Thoracic aorta (tissue), 2 donors: ENCODE data around the gene BRMS1L. TPM values are rescaled to one million over a fixed set of nuclear protein-coding genes. Genes with fewer than 3 reads are reported as not detected.
"Not testable (repeated sequence)": the region's sequence is repeated elsewhere in the genome, so short reads cannot be mapped to it uniquely, and the experiment has no call there.

ENCODE experiments used
- ATAC-seq: fragments of 150-250 bp; one replicate; pipeline ENCODE4 v1.8.0; 2017; ENCODE audit warnings: low read depth; ENCODE audit not compliant: insufficient number of reproducible peaks, low FRiP score
- DNase-seq: peaks from one replicate; pipeline ENCODE4 v3.0.0-alpha.2; 2020; ENCODE audit warnings: low spot score
- H3K27ac ChIP-seq, 2 donors: fragments of 200-600 bp; sonication (generic); 1 replicate in 1 of 2; 2 replicates in 1 of 2; pipeline ENCODE4 v1.5.1; 2016; ENCODE audit warnings: mild to moderate bottlenecking in 2 of 2, moderate library complexity in 2 of 2
- H3K27me3 ChIP-seq: fragments of 200-600 bp; sonication (generic); replicated peaks from 2 replicates; pipeline ENCODE4 v1.6.0; 2016; ENCODE audit warnings: mild to moderate bottlenecking; ENCODE audit not compliant: insufficient read depth
- H3K36me3 ChIP-seq: fragments of 200-600 bp; sonication (generic); one replicate; pipeline ENCODE4 v1.5.1; 2016
- H3K4me1 ChIP-seq, 2 donors: fragments of 200-600 bp; sonication (generic); 1 replicate in 1 of 2; 2 replicates in 1 of 2; pipeline versions ENCODE4 v1.5.1 to v1.6.0; 2016; ENCODE audit warnings: low read depth in 2 of 2, mild to moderate bottlenecking in 1 of 2; ENCODE audit not compliant: control insufficient read depth in 1 of 2
- H3K4me3 ChIP-seq: fragments of 200-600 bp; sonication (generic); 2 replicates; pipeline ENCODE4 v1.5.1; 2016; ENCODE audit warnings: mild to moderate bottlenecking
- H3K9me3 ChIP-seq: fragments of 200-600 bp; sonication (generic); 2 replicates; pipeline ENCODE4 v1.5.1; 2016
- CTCF ChIP-seq: fragments of 200-600 bp; sonication (generic); IDR thresholded peaks from one replicate; pipeline ENCODE4 v1.5.1; 2019; ENCODE audit warnings: antibody characterized with exemption
- total RNA-seq, 2 donors: library from RNA; depleted of rRNA; stranded (reverse); fragments of >200 nt; gene quantifications; one replicate each; pipeline versions ENCODE4 v1.1.0 to v1.2.3, GENCODE V29; 2016

BRMS1L gene
- total RNA-seq, 2 donors from 2014 or later = 5.0 to 12.8 TPM

GRCh38 chr14:35829449-35829848 lies 3.3 kb downstream of the BRMS1L start:
- TF ChIP-seq CTCF = no peak
- no peak for ATAC-seq
- H3K36me3 ChIP-seq = no peaks in the 10 kb centered on the region

GRCh38 chr14:35835208-35835982 lies 9.3 kb downstream of the BRMS1L start:
- ATAC-seq (no peak), DNase-seq (no peak)
- Histone ChIP-seq H3K9me3 (peaks cover 6% of the 10 kb centered on the region), H3K4me3 (no peak overlapping the region), H3K4me1 (no peaks in the 10 kb centered on the region), H3K27ac (no peak overlapping the region), H3K27me3 (no peaks in the 10 kb centered on the region), H3K36me3 (peaks cover 8% of the 10 kb centered on the region)
- TF ChIP-seq CTCF = no peak

More at GRCh38 chr14:35829449-35829848, 3.3 kb downstream of the BRMS1L start:
- Histone ChIP-seq H3K27me3 (no peaks in the 10 kb centered on the region), H3K4me3 (no peak overlapping the region), H3K4me1 (peaks cover 0 to 11% of the 10 kb centered on the region in 2 donors), H3K9me3 (no peaks in the 10 kb centered on the region), H3K27ac (no peak overlapping the region)
- no peak for DNase-seq

GRCh38 chr14:35841704-35842103 lies 15.6 kb downstream of the BRMS1L start:
- H3K27me3 ChIP-seq, ATAC-seq, H3K4me3 ChIP-seq, H3K4me1 ChIP-seq, DNase-seq, H3K27ac ChIP-seq: not testable (repeated sequence)
- peaks cover 16% of the 10 kb centered on the region for H3K9me3 ChIP-seq
- peaks cover 38% of the 10 kb centered on the region for H3K36me3 ChIP-seq

- peaks cover 16% of the 10 kb centered on the region for H3K9me3 ChIP-seq
- peaks cover 36% of the 10 kb centered on the region for H3K36me3 ChIP-seq
- DNase-seq, H3K4me3 ChIP-seq, H3K27me3 ChIP-seq, H3K27ac ChIP-seq, ATAC-seq, H3K4me1 ChIP-seq: not testable (repeated sequence)
These were observed 16.1 kb downstream of the BRMS1L start for GRCh38 chr14:35842245-35842644.

GRCh38 chr14:35844494-35844893 lies 18.4 kb downstream of the BRMS1L start:
- H3K36me3 ChIP-seq = peaks cover 33% of the 10 kb centered on the region
- no peak overlapping the region for H3K27ac ChIP-seq
- H3K4me3 ChIP-seq = no peak overlapping the region
- H3K4me1 ChIP-seq = no peaks in the 10 kb centered on the region
- TF ChIP-seq CTCF = no peak
- H3K9me3 ChIP-seq = peaks cover 10% of the 10 kb centered on the region
- no peak for ATAC-seq
- DNase-seq = no peak
- no peaks in the 10 kb centered on the region for H3K27me3 ChIP-seq

- H3K27ac ChIP-seq = no peak overlapping the region
- H3K27me3 ChIP-seq = no peaks in the 10 kb centered on the region
- H3K4me1 ChIP-seq = no peaks in the 10 kb centered on the region
- peaks cover 14% of the 10 kb centered on the region for H3K36me3 ChIP-seq
- TF ChIP-seq CTCF = no peak
- no peak for DNase-seq
- no peak overlapping the region for H3K4me3 ChIP-seq
- no peak for ATAC-seq
- H3K9me3 ChIP-seq = no peaks in the 10 kb centered on the region
These were observed 21.5 kb downstream of the BRMS1L start for GRCh38 chr14:35847636-35848035.
